GM12872 (cell line): Measurements from ENCODE around the gene SMARCE1.

ENCODE experiments used
- CTCF ChIP-seq: IDR thresholded peaks from 3 replicates; pipeline ENCODE4 v1.5.1; 2011; ENCODE audit warnings: low read depth, mild to moderate bottlenecking, low read length, moderate library complexity; ENCODE audit not compliant: insufficient read depth

Gene SMARCE1

DNA sequence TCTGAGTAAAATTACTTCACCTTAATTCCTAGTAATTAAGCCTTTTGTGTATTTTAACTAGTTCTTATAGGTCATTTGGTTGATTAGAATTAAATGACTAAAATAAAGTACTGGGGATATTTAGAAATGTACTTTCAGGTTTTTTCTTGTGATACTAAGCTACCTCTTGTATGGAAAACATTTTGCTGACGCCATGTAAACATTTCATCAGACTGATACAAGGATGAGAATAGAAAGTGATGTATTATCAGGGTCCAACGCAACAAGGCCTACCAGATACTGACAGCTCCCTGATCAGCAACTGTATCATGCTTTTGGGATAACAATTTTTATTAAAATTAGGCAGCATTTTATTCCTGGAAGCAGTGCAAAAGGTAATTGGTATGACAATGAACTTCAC, 1.7 kb downstream of the SMARCE1 start:
- no peak for TF ChIP-seq CTCF

- TF ChIP-seq CTCF: no peak
These were observed 2.3 kb downstream of the SMARCE1 start for GRCh38 chr17:40645291-40645690.

GRCh38 chr17:40637931-40638330, 9.7 kb downstream of the SMARCE1 start:
- no peak for TF ChIP-seq CTCF

DNA sequence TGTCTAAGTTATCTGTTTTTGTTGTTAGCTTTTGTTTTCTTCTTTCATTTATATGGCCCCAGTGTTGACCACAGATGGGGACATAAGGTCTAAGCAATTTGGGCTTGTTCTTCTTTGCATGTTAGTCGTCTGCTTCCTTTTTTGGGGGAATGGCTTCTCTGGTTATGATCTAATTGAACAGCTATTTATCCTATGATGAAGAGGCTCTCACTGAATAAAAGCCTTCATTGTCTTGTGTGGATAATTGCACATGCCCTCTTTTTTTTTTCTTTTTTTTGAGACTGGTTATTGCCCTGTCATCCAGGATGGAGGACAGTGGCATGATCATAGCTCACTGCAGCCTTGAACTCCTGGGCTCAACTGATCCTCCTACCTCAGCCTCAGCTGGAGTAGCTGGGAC, 13.7 kb downstream of the SMARCE1 start:
- TF ChIP-seq CTCF: no peak

DNA sequence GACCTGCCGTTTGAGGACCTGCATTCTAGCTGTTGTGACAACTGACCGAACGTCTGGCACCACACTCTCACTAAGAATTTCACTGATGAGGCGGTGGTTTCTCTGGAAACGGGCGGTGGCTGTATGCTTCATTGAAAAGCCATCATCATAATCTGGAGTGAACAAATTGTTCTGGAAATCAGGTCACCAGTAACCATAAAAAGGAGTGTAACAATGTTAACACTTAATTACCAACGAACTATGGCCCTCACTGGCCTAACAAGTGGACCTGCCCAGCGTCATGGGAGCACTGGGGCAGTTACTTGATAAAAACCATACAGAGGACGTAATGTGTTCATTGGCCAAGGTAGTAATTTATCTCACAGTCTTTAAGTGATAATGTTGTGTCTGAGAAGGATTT, 15.4 kb downstream of the SMARCE1 start:
- no peak for TF ChIP-seq CTCF

- TF ChIP-seq CTCF: no peak
These were observed 17.8 kb downstream of the SMARCE1 start for GRCh38 chr17:40629842-40630241.

- TF ChIP-seq CTCF: no peak
These were observed 22.3 kb downstream of the SMARCE1 start for GRCh38 chr17:40625311-40625710.

GRCh38 chr17:40623419-40624210, 24.0 kb downstream of the SMARCE1 start:
- no peak for TF ChIP-seq CTCF
